CD14-positive monocyte (primary cell): ENCODE measurements around the gene NUP43. TPM values are rescaled to one million over a fixed set of nuclear protein-coding genes. Genes with fewer than 3 reads are reported as not detected.

ENCODE experiments used
- DNase-seq, 3 donors: peaks; one replicate each; pipeline ENCODE4 v3.0.0-alpha.2; 2011 to 2022
- H2AFZ ChIP-seq: 2 replicates; pipeline ENCODE4 v1.6.0; 2012; ENCODE audit warnings: mild to moderate bottlenecking, low read depth, low read length, inconsistent platforms; ENCODE audit not compliant: insufficient read depth, poor library complexity, severe bottlenecking
- H3K27ac ChIP-seq, 2 donors: 1 replicate in 1 of 2; 2 replicates in 1 of 2; pipeline ENCODE4 v1.5.1; 2012 to 2013; ENCODE audit warnings: low read length in 2 of 2, control low read depth in 1 of 2, inconsistent platforms in 1 of 2, low read depth in 1 of 2, mild to moderate bottlenecking in 1 of 2
- H3K27me3 ChIP-seq, 2 donors: one replicate each; pipeline versions ENCODE4 v1.6.0 to v1.6.1; 2011 to 2013; ENCODE audit warnings: low read length in 2 of 2; ENCODE audit not compliant: control insufficient read depth in 2 of 2, insufficient read depth in 2 of 2
- H3K36me3 ChIP-seq, 2 donors: replicated peaks in 1 of 2; 1 replicate in 1 of 2; 2 replicates in 1 of 2; pipeline versions ENCODE4 v1.5.1 to v1.6.1; 2012 to 2013; ENCODE audit warnings: low read length in 2 of 2, control low read depth in 1 of 2, inconsistent platforms in 1 of 2, mild to moderate bottlenecking in 1 of 2; ENCODE audit not compliant: insufficient read depth in 2 of 2, control insufficient read depth in 1 of 2
- H3K4me1 ChIP-seq, 2 donors: 1 replicate in 1 of 2; 2 replicates in 1 of 2; pipeline versions ENCODE4 v1.5.1 to v1.6.1; 2012 to 2013; ENCODE audit warnings: low read length in 2 of 2, control low read depth in 1 of 2, inconsistent platforms in 1 of 2, mild to moderate bottlenecking in 1 of 2, moderate library complexity in 1 of 2; ENCODE audit not compliant: insufficient read depth in 2 of 2, control insufficient read depth in 1 of 2
- H3K4me2 ChIP-seq: replicated peaks from 2 replicates; pipeline ENCODE3; 2012; ENCODE audit warnings: low read length, moderate library complexity, mild to moderate bottlenecking; ENCODE audit not compliant: poor library complexity, severe bottlenecking; ENCODE audit errors: extremely low read depth
- H3K4me3 ChIP-seq, 3 experiments: fragments of 200-600 bp in 1 of 3; sonication (generic) in 1 of 3; replicated peaks in 1 of 3; 1 replicate in 2 of 3; 2 replicates in 1 of 3; pipeline ENCODE4 v1.5.1; 2011 to 2013; ENCODE audit warnings: low read length in 3 of 3, mild to moderate bottlenecking in 3 of 3, control low read depth in 2 of 3, low read depth in 2 of 3, inconsistent platforms in 1 of 3, moderate library complexity in 1 of 3
- H3K79me2 ChIP-seq: 2 replicates; pipeline ENCODE4 v1.6.0; 2012; ENCODE audit warnings: mild to moderate bottlenecking, control low read depth, inconsistent platforms, low read length, moderate library complexity; ENCODE audit not compliant: insufficient read depth
- H3K9ac ChIP-seq: 2 replicates; pipeline ENCODE4 v1.6.0; 2017; ENCODE audit warnings: low read length, mild to moderate bottlenecking; ENCODE audit not compliant: insufficient read depth, poor library complexity, severe bottlenecking
- H3K9me3 ChIP-seq, 2 donors: replicated peaks in 1 of 2; 1 replicate in 1 of 2; 2 replicates in 1 of 2; pipeline versions ENCODE4 v1.5.1 to v1.6.1; 2012 to 2013; ENCODE audit warnings: low read length in 2 of 2, control low read depth in 1 of 2; ENCODE audit not compliant: control insufficient read depth in 1 of 2, insufficient read depth in 1 of 2
- H4K20me1 ChIP-seq: 2 replicates; pipeline ENCODE4 v1.6.0; 2012; ENCODE audit warnings: mild to moderate bottlenecking, low read length, control low read depth, moderate library complexity; ENCODE audit not compliant: insufficient read depth
- H3K27ac Mint-ChIP-seq, 7 donors: one replicate each; pipeline ENCODE4 v1.8.0; 2020; ENCODE audit warnings: mild to moderate bottlenecking in 7 of 7, mixed read lengths in 7 of 7, moderate library complexity in 6 of 7, inconsistent platforms in 2 of 7
- H3K27me3 Mint-ChIP-seq, 3 donors: one replicate each; pipeline ENCODE4 v1.8.0; 2021 to 2022; ENCODE audit warnings: low read depth in 3 of 3, mild to moderate bottlenecking in 3 of 3, mixed read lengths in 3 of 3, moderate library complexity in 3 of 3, inconsistent platforms in 1 of 3
- H3K36me3 Mint-ChIP-seq, 2 donors: one replicate each; pipeline ENCODE4 v1.8.0; 2020; ENCODE audit warnings: mixed read lengths in 2 of 2, inconsistent platforms in 1 of 2, mild to moderate bottlenecking in 1 of 2
- H3K4me1 Mint-ChIP-seq: one replicate; pipeline ENCODE4 v1.8.0; 2020; ENCODE audit warnings: mild to moderate bottlenecking, mixed read lengths
- H3K4me3 Mint-ChIP-seq, 2 donors: one replicate each; pipeline ENCODE4 v1.8.0; 2020; ENCODE audit warnings: mild to moderate bottlenecking in 2 of 2, mixed read lengths in 2 of 2, moderate library complexity in 1 of 2
- H3K9me3 Mint-ChIP-seq, 7 donors: one replicate each; pipeline ENCODE4 v1.8.0; 2020 to 2022; ENCODE audit warnings: mixed read lengths in 7 of 7, mild to moderate bottlenecking in 6 of 7, moderate library complexity in 6 of 7, inconsistent platforms in 2 of 7
- WGBS: methylation state at CpG from one replicate; pipeline ENCODE4 v1.1.5; 2013; ENCODE audit warnings: missing lambda C conversion rate; ENCODE audit not compliant: insufficient coverage; 5-methylcytosine and 5-hydroxymethylcytosine counted together
- intact Hi-C, 2 donors: fragments of 100-400 bp; cut with micrococcal nuclease; formaldehyde crosslinking; loops; one replicate each; pipeline versions ENCODE4 v1.15.0 to v1.15.1; 2023
- polyA plus RNA-seq, 3 donors: library from polyadenylated mRNA; depleted of rRNA in 1 of 3; unstranded in 2 of 3; stranded (reverse) in 1 of 3; fragments of 300-500 nt in 2 of 3; fragments of >200 nt in 1 of 3; fragmentation: Illumina TruSeq in 2 of 3; gene quantifications; 1 replicate in 2 of 3; 2 replicates in 1 of 3; pipeline ENCODE4 v1.2.3, GENCODE V29; 2012 to 2021
- TF ChIP-seq, protein P1 (sequence below): fragments of 200-600 bp; IDR thresholded peaks from one replicate; pipeline ENCODE4 v1.8.0; 2022; ENCODE audit warnings: antibody characterized with exemption, mild to moderate bottlenecking

Gene NUP43
- polyA plus RNA-seq, 3 donors: 4.5 to 7.2 (median 6.9) TPM

DNA sequence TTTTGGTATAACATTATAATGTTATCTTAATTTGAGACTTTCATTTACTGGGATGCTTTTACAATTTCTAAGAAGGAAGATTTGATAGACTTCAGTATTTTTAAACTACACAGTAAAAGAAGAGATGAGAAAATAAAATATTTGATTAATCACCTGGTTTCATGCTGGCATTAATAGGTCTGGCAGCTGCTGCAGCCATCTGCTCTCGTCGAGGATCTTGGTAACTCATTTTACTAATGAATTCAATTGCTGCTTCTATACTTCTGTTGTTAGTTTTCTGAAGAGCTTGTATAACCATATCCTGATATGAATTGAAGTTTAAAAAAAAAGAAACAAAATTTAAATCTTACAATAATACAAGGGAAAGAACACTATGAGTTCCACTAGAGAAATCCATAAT, 51.4 kb downstream of the NUP43 start:
- Histone ChIP-seq H3K4me2 (no peak overlapping the region), H3K27ac (no peak overlapping the region), H3K36me3 (peaks cover 49 to 88% of the 10 kb centered on the region in 2 donors), H3K79me2 (peaks cover 87% of the 10 kb centered on the region), H4K20me1 (peaks cover 95% of the 10 kb centered on the region), H3K4me3 (no peak overlapping the region), H3K9me3 (no peaks in the 10 kb centered on the region), H3K4me1 (no peaks in the 10 kb centered on the region), H3K9ac (no peak overlapping the region), H3K27me3 (no peaks in the 10 kb centered on the region), H2AFZ (no peak overlapping the region)
- intact Hi-C loops: no loop called here
- Mint-ChIP-seq H3K27ac (no peak overlapping the region), H3K9me3 (no peaks in the 10 kb centered on the region), H3K36me3 (peaks cover 45 to 66% of the 10 kb centered on the region in 2 donors), H3K4me3 (no peak overlapping the region), H3K27me3 (no peaks in the 10 kb centered on the region), H3K4me1 (no peaks in the 10 kb centered on the region)
- no peak for DNase-seq
- TF ChIP-seq, protein P1, sequence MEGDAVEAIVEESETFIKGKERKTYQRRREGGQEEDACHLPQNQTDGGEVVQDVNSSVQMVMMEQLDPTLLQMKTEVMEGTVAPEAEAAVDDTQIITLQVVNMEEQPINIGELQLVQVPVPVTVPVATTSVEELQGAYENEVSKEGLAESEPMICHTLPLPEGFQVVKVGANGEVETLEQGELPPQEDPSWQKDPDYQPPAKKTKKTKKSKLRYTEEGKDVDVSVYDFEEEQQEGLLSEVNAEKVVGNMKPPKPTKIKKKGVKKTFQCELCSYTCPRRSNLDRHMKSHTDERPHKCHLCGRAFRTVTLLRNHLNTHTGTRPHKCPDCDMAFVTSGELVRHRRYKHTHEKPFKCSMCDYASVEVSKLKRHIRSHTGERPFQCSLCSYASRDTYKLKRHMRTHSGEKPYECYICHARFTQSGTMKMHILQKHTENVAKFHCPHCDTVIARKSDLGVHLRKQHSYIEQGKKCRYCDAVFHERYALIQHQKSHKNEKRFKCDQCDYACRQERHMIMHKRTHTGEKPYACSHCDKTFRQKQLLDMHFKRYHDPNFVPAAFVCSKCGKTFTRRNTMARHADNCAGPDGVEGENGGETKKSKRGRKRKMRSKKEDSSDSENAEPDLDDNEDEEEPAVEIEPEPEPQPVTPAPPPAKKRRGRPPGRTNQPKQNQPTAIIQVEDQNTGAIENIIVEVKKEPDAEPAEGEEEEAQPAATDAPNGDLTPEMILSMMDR: no peak
- no CpG with 5 or more reads among the region's 2 CpGs for WGBS

DNA sequence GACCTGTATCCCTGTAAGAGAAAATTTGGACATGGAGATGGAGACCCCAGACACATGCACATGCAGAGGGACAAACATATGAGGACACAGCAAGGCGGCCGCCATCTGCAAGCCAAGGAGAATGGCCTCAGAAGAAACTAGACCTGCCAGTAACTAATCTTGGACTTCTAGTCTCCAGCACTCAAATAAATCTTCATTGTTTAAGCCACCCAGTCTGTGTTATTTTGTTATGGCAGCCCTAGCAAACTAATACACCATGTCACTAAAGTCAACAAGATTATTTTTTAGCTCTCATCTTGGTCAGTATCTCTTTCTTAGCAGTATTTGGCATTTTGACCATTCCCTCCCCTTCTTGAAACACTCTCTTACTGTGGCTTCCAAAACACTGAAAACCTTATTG, 55.1 kb downstream of the NUP43 start:
- Histone ChIP-seq H3K4me3 (no peak overlapping the region), H2AFZ (no peak overlapping the region), H3K9me3 (no peaks in the 10 kb centered on the region), H3K4me1 (no peaks in the 10 kb centered on the region), H3K27me3 (no peaks in the 10 kb centered on the region), H3K36me3 (peaks cover 65 to 87% of the 10 kb centered on the region in 2 donors), H4K20me1 (peaks cover 91% of the 10 kb centered on the region), H3K4me2 (no peak overlapping the region), H3K27ac (no peak overlapping the region), H3K9ac (no peak overlapping the region), H3K79me2 (peaks cover 60% of the 10 kb centered on the region)
- DNase-seq: no peak
- WGBS: 100% methylated on average over 2 of the region's 2 CpGs
- TF ChIP-seq, protein P1: no peak
- Mint-ChIP-seq H3K27ac (no peak overlapping the region), H3K9me3 (peaks cover 0 to 4% (median 0%) of the 10 kb centered on the region in 7 donors), H3K4me3 (no peak overlapping the region), H3K36me3 (peaks cover 55 to 83% of the 10 kb centered on the region in 2 donors), H3K4me1 (no peaks in the 10 kb centered on the region), H3K27me3 (peaks cover 0 to 1% (median 0%) of the 10 kb centered on the region in 3 donors)
- intact Hi-C loops: no loop called here
